Karpas-422 (cell line): Measurements from ENCODE around the gene ST6GALNAC2. TPM values are rescaled to one million over a fixed set of nuclear protein-coding genes. Genes with fewer than 3 reads are reported as not detected.

Experiments used
- DNase-seq: peaks from one replicate; pipeline ENCODE4 v3.0.0-alpha.2; 2015
- H2AFZ ChIP-seq: fragments of 200-600 bp; sonication (generic); 2 replicates; pipeline ENCODE4 v1.6.1; 2014; ENCODE audit warnings: antibody characterized with exemption, low read length, mixed read lengths
- H3K27ac ChIP-seq: fragments of 200-600 bp; sonication (generic); 2 replicates; pipeline ENCODE4 v1.5.1; 2014; ENCODE audit warnings: mild to moderate bottlenecking, low read length, moderate library complexity
- H3K27me3 ChIP-seq: fragments of 200-600 bp; sonication (generic); 2 replicates; pipeline ENCODE4 v1.6.1; 2014; ENCODE audit warnings: low read length, mixed read lengths
- H3K36me3 ChIP-seq: fragments of 200-600 bp; sonication (generic); 2 replicates; pipeline ENCODE4 v1.6.1; 2014; ENCODE audit warnings: low read length, mixed read lengths; ENCODE audit not compliant: insufficient read depth
- H3K4me1 ChIP-seq: fragments of 200-600 bp; sonication (generic); 2 replicates; pipeline ENCODE4 v1.6.1; 2014; ENCODE audit warnings: mild to moderate bottlenecking, low read length, mixed read lengths
- H3K4me2 ChIP-seq: fragments of 200-600 bp; sonication (generic); 2 replicates; pipeline ENCODE4 v1.6.1; 2014; ENCODE audit warnings: low read length, low read depth, mild to moderate bottlenecking; ENCODE audit not compliant: poor library complexity, severe bottlenecking
- H3K4me3 ChIP-seq: fragments of 200-600 bp; sonication (generic); 2 replicates; pipeline ENCODE4 v1.5.1; 2014; ENCODE audit warnings: mild to moderate bottlenecking, antibody characterized with exemption, low read length, mixed read lengths
- H3K79me2 ChIP-seq: fragments of 200-600 bp; sonication (generic); 2 replicates; pipeline ENCODE4 v1.6.1; 2014; ENCODE audit warnings: mild to moderate bottlenecking, low read length, mixed read lengths
- H3K9ac ChIP-seq: fragments of 200-600 bp; sonication (generic); 2 replicates; pipeline ENCODE4 v1.6.0; 2014; ENCODE audit warnings: low read length
- H3K9me2 ChIP-seq: fragments of 200-600 bp; sonication (generic), shearing (Covaris generic); replicated peaks from 2 replicates; pipeline ENCODE4 v1.6.0; 2014; ENCODE audit warnings: mild to moderate bottlenecking, low read length, moderate library complexity; ENCODE audit not compliant: insufficient read depth
- H3K9me3 ChIP-seq: fragments of 300-700, 200-600 bp; sonication (generic); 2 replicates; pipeline ENCODE4 v1.6.1; 2014; ENCODE audit warnings: low read length, mixed read lengths
- H4K20me1 ChIP-seq: fragments of 200-600 bp; sonication (generic); 2 replicates; pipeline ENCODE4 v1.6.1; 2014; ENCODE audit warnings: mild to moderate bottlenecking, antibody characterized with exemption, low read length, low read depth; ENCODE audit not compliant: insufficient read depth
- total RNA-seq: library from RNA; depleted of rRNA; stranded (reverse); fragments of >200 nt; shearing (Covaris generic); gene quantifications from 2 replicates; pipeline ENCODE4 v1.2.3, GENCODE V29; 2014; ENCODE audit warnings: low replicate concordance

ST6GALNAC2 gene
- total RNA-seq, 1 experiment from 2014 or later = not detected

- Histone ChIP-seq H3K27ac (peak overlapping the region; percentile 65), H3K36me3 (peaks cover 39% of the 10 kb centered on the region), H3K9ac (peak overlapping the region; percentile 99), H3K9me2 (no peaks in the 10 kb centered on the region), H3K27me3 (no peaks in the 10 kb centered on the region), H3K4me2 (peak overlapping the region; percentile 80), H3K4me1 (peaks cover 28% of the 10 kb centered on the region), H2AFZ (no peak overlapping the region), H3K79me2 (peaks cover 44% of the 10 kb centered on the region), H3K9me3 (no peaks in the 10 kb centered on the region), H4K20me1 (peaks cover 37% of the 10 kb centered on the region), H3K4me3 (peak overlapping the region; percentile 93)
- DNase-seq = peak; percentile 54
Observed at GRCh38 chr17:76558198-76559095, 27.2 kb downstream of the ST6GALNAC2 start.

GRCh38 chr17:76557368-76558197 lies 28.1 kb downstream of the ST6GALNAC2 start:
- peaks cover 28% of the 10 kb centered on the region for H3K4me1 ChIP-seq
- H3K27me3 ChIP-seq = no peaks in the 10 kb centered on the region
- H3K9me2 ChIP-seq = no peaks in the 10 kb centered on the region
- H3K27ac ChIP-seq = peak overlapping the region; percentile 65
- H3K4me2 ChIP-seq = peak overlapping the region; percentile 80
- H4K20me1 ChIP-seq = peaks cover 37% of the 10 kb centered on the region
- peak; percentile 99 for DNase-seq
- peaks cover 36% of the 10 kb centered on the region for H3K36me3 ChIP-seq
- peak overlapping the region; percentile 96 for H2AFZ ChIP-seq
- peaks cover 44% of the 10 kb centered on the region for H3K79me2 ChIP-seq
- H3K4me3 ChIP-seq = peak overlapping the region; percentile 93
- H3K9ac ChIP-seq = peak overlapping the region; percentile 99
- H3K9me3 ChIP-seq = no peaks in the 10 kb centered on the region

DNA sequence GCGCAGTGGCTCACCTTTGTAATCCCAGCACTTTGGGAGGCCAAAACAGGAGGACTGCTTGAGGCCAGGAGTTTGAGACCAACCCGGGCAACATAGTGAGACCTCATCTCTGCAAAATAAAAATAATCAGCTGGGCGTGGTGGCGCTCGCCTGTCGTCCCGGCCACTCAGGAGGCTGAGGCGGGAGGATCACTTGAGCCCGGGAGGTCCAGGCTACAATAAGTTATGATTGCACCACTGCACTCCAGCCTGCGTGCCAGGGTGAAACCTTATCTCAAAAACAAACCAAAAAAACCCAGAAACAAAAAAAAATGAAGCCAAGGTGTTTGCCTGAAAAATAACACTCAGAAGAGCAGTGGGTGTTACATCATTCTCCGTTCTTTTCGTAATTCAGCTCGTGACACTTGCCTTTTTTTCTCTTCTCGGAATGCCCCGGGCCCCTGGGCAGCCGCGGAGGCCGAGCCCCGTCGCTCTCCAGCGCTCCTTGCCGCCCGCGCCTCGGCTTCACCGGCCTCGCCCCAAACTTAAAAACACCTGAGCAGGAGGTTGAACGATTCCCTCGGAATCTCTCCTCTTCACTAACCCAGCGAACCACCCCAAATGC lies 28.8 kb downstream of the ST6GALNAC2 start:
- Histone ChIP-seq H3K4me2 (peak overlapping the region; percentile 80), H3K27ac (peak overlapping the region; percentile 48), H4K20me1 (peaks cover 34% of the 10 kb centered on the region), H3K79me2 (peaks cover 42% of the 10 kb centered on the region), H3K9me3 (no peaks in the 10 kb centered on the region), H3K27me3 (no peaks in the 10 kb centered on the region), H3K4me1 (peaks cover 28% of the 10 kb centered on the region), H2AFZ (peak overlapping the region; percentile 96), H3K36me3 (peaks cover 33% of the 10 kb centered on the region), H3K9ac (peak overlapping the region; percentile 99), H3K9me2 (no peaks in the 10 kb centered on the region), H3K4me3 (peak overlapping the region; percentile 93)
- DNase-seq = peak; percentile 65

GRCh38 chr17:76554131-76554530 lies 31.5 kb downstream of the ST6GALNAC2 start:
- Histone ChIP-seq H3K9me3 (no peaks in the 10 kb centered on the region), H3K4me2 (no peak overlapping the region), H3K27ac (no peak overlapping the region), H3K79me2 (peaks cover 16% of the 10 kb centered on the region), H3K9ac (no peak overlapping the region), H3K27me3 (no peaks in the 10 kb centered on the region), H2AFZ (no peak overlapping the region), H3K9me2 (no peaks in the 10 kb centered on the region), H4K20me1 (peaks cover 8% of the 10 kb centered on the region; the same call in 1 of the 2 replicates), H3K4me3 (no peak overlapping the region), H3K4me1 (peaks cover 15% of the 10 kb centered on the region), H3K36me3 (peaks cover 7% of the 10 kb centered on the region; the same call in 1 of the 2 replicates)
- no peak for DNase-seq

GRCh38 chr17:76553178-76553908 lies 32.3 kb downstream of the ST6GALNAC2 start:
- H3K9me3 ChIP-seq = no peaks in the 10 kb centered on the region
- H2AFZ ChIP-seq = no peak overlapping the region
- peaks cover 7% of the 10 kb centered on the region for H3K4me1 ChIP-seq
- H3K4me2 ChIP-seq = no peak overlapping the region
- H3K9ac ChIP-seq = no peak overlapping the region
- no peak overlapping the region for H3K27ac ChIP-seq
- no peaks in the 10 kb centered on the region for H4K20me1 ChIP-seq
- no peak for DNase-seq
- peaks cover 8% of the 10 kb centered on the region for H3K79me2 ChIP-seq
- no peaks in the 10 kb centered on the region for H3K36me3 ChIP-seq
- no peaks in the 10 kb centered on the region for H3K9me2 ChIP-seq
- no peak overlapping the region for H3K4me3 ChIP-seq
- H3K27me3 ChIP-seq = no peaks in the 10 kb centered on the region

- H3K27me3 ChIP-seq = no peaks in the 10 kb centered on the region
- no peak overlapping the region for H3K27ac ChIP-seq
- peaks cover 4% of the 10 kb centered on the region for H3K4me1 ChIP-seq
- DNase-seq = no peak
- H3K36me3 ChIP-seq = no peaks in the 10 kb centered on the region
- no peaks in the 10 kb centered on the region; the same call in 1 of the 2 replicates for H3K79me2 ChIP-seq
- no peaks in the 10 kb centered on the region for H4K20me1 ChIP-seq
- no peak overlapping the region for H3K4me2 ChIP-seq
- no peak overlapping the region for H3K9ac ChIP-seq
- H3K9me3 ChIP-seq = no peaks in the 10 kb centered on the region
- H3K4me3 ChIP-seq = no peak overlapping the region
- H3K9me2 ChIP-seq = no peaks in the 10 kb centered on the region
- no peak overlapping the region for H2AFZ ChIP-seq
Observed at GRCh38 chr17:76551685-76552084, 34.0 kb downstream of the ST6GALNAC2 start.

DNA sequence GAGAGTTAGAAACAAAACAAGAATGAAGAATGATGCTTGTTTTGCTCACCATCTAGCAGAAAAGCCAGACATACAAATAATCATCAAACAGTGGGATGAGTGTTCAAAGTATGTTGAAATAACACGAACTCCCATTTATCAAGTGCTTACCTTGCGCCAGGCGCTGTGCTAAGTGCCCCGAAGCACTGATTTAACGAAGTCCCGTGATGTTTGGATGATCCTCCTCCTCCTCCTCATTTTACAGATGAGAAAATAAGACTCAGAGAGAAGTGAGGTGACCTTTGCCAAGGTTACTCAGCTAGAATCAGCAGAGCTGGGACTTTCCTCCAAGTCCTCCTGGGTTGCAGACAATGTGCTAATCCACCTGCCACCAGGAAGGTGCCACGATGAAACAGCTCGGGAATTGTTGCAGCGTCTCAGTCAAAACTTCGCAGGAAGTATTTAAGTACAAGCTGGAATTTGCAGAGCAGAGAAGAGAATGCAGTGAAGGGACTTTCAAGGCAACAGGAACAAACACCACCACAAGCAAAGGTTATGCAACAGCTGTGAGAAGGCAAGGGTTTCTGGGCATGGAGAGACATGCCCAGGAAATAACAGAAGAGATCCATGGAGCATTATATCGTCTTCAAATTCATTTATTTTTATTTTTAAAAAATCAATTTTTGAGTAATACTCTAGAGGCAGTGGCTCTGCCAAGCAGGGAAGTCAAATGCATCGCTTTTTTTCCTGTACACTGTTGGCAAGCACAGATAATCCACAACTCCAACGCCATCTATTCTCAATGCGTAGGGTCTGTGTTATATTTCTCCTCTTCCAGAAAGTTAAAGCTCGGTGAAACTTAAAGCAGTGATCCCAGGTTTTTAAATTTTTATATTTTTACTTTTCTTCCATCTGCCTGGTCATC lies 34.7 kb downstream of the ST6GALNAC2 start:
- Histone ChIP-seq H2AFZ (no peak overlapping the region), H3K4me2 (no peak overlapping the region), H4K20me1 (no peaks in the 10 kb centered on the region), H3K27me3 (no peaks in the 10 kb centered on the region), H3K36me3 (no peaks in the 10 kb centered on the region), H3K79me2 (no peaks in the 10 kb centered on the region), H3K9me3 (no peaks in the 10 kb centered on the region), H3K27ac (no peak overlapping the region), H3K4me3 (no peak overlapping the region), H3K9me2 (no peaks in the 10 kb centered on the region), H3K9ac (no peak overlapping the region), H3K4me1 (no peaks in the 10 kb centered on the region)
- no peak for DNase-seq
